CMK (cell line): Measurements from ENCODE around the gene C2CD3.
"Not testable (repeated sequence)": the region's sequence is repeated elsewhere in the genome, so short reads cannot be mapped to it uniquely, and the experiment has no call there.

Experiments used
- DNase-seq: peaks from one replicate; pipeline ENCODE4 v3.0.0-alpha.2; 2010; ENCODE audit warnings: low read depth

C2CD3 gene

GRCh38 chr11:74120260-74121035 lies 50.4 kb downstream of the C2CD3 start:
- not testable (repeated sequence) for DNase-seq

GRCh38 chr11:74116719-74117118 lies 54.1 kb downstream of the C2CD3 start:
- no peak for DNase-seq

GRCh38 chr11:74112877-74113276 lies 57.9 kb downstream of the C2CD3 start:
- DNase-seq, result no peak

GRCh38 chr11:74106124-74106523 lies 64.7 kb downstream of the C2CD3 start:
- DNase-seq, result no peak

GRCh38 chr11:74102321-74102720 lies 68.5 kb downstream of the C2CD3 start:
- DNase-seq, result no peak

GRCh38 chr11:74100735-74101134 lies 70.1 kb downstream of the C2CD3 start:
- DNase-seq, result no peak

- no peak for DNase-seq
Observed at GRCh38 chr11:74100231-74100630, 70.6 kb downstream of the C2CD3 start.

GRCh38 chr11:74097686-74098237 lies 73.0 kb downstream of the C2CD3 start:
- no peak for DNase-seq

- DNase-seq, result no peak
Observed at GRCh38 chr11:74094393-74094792, 76.4 kb downstream of the C2CD3 start.

GRCh38 chr11:74092425-74092824 lies 78.4 kb downstream of the C2CD3 start:
- DNase-seq, result no peak

- no peak for DNase-seq
Observed at GRCh38 chr11:74091549-74091948, 79.3 kb downstream of the C2CD3 start.

- DNase-seq, result no peak
Observed at GRCh38 chr11:74090701-74091100, 80.1 kb downstream of the C2CD3 start.

- no peak for DNase-seq
Observed at GRCh38 chr11:74086242-74086884, 84.4 kb downstream of the C2CD3 start.

GRCh38 chr11:74085542-74085892 lies 85.3 kb downstream of the C2CD3 start:
- peak; percentile 14 for DNase-seq

GRCh38 chr11:74084796-74085541 lies 85.8 kb downstream of the C2CD3 start:
- DNase-seq, result no peak

- not testable (repeated sequence) for DNase-seq
Observed at GRCh38 chr11:74083927-74084326, 86.9 kb downstream of the C2CD3 start.

GRCh38 chr11:74081428-74081827 lies 89.4 kb downstream of the C2CD3 start:
- DNase-seq, result no peak

GRCh38 chr11:74077193-74077592 lies 93.6 kb downstream of the C2CD3 start:
- DNase-seq, result no peak

GRCh38 chr11:74072721-74073120 lies 98.1 kb downstream of the C2CD3 start:
- DNase-seq, result no peak

- no peak for DNase-seq
Observed at GRCh38 chr11:74072286-74072685, 98.5 kb downstream of the C2CD3 start.

GRCh38 chr11:74070723-74071492 lies 99.9 kb downstream of the C2CD3 start:
- peak; percentile 27 for DNase-seq
